ENCODE results near the gene TNFSF13B.
"Not testable (repeated sequence)": the region's sequence is repeated elsewhere in the genome, so short reads cannot be mapped to it uniquely, and the experiment has no call there.

The TNFSF13B gene

DNA sequence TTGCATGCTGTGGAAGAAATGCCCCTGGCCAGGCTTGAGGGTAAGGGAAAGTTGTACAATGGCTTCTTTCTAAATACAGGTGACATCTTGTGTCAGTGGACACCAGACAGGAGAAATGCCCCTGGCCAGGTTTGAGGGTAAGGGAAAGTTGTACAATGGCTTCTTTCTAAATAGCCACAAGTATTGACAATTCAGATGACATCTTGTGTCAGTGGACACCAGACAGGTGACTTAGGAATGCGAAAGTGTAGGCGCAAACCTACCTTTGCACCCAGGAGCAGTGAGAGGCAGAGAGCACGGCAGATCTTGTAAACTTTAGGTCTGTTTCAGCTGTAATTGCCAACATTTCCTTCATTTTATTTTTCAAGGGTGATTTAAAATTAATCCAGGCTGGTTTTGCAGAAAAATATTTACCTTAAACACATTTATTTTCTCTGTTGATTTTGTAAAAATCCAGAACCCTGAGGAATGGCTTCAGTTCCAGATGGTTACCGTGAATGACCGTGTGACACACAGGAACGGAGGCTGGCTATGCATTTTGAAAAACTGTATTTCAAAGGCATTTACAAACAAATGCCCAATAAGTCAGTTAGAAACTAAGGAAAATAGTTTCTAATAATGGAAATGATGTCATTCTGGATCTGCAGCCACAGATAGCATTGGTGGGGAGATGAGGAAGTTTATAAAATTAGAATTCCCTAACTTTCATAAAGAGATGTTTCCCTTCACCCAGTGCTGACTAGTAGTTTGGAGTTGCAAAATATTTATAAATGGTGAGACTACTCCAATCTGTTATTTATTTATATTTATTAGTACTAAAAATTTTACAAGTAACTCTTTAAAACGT lies 34.9 kb downstream of the TNFSF13B start:
- in situ Hi-C loops (cut with HindIII; ENCODE audit: low sequenced_read_pairs), result no loop called here
- DNase-seq (ENCODE audit: low read depth, low spot score), result no peak
- TF ChIP-seq, protein P1, sequence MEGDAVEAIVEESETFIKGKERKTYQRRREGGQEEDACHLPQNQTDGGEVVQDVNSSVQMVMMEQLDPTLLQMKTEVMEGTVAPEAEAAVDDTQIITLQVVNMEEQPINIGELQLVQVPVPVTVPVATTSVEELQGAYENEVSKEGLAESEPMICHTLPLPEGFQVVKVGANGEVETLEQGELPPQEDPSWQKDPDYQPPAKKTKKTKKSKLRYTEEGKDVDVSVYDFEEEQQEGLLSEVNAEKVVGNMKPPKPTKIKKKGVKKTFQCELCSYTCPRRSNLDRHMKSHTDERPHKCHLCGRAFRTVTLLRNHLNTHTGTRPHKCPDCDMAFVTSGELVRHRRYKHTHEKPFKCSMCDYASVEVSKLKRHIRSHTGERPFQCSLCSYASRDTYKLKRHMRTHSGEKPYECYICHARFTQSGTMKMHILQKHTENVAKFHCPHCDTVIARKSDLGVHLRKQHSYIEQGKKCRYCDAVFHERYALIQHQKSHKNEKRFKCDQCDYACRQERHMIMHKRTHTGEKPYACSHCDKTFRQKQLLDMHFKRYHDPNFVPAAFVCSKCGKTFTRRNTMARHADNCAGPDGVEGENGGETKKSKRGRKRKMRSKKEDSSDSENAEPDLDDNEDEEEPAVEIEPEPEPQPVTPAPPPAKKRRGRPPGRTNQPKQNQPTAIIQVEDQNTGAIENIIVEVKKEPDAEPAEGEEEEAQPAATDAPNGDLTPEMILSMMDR (IDR thresholded peaks at IDR 0.05; ENCODE audit: low read depth, low read length), result no peak
- H3K4me3 ChIP-seq (ENCODE audit: low read depth, low read length), result no peak overlapping the region

DNA sequence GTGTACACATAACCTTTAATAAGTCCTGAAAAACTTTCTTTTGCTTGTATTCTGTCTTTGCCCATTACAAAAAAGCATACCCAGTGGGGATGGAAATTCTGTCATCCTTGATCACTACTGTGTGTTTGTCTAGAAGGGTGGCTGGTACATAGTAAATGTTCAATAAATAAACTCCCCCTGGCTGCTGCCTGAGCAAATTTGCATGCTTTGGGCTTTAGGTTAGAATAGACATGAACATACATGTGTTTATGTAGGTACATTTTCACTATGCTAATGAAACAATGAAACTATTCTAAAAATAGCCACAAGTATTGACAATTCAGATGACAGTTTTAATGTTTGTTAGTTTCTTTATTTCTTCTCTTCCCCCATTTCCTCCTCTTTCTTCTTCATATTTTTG lies 36.1 kb downstream of the TNFSF13B start:
- DNase-seq (ENCODE audit: low read depth, low spot score), result no peak
- TF ChIP-seq, protein P1 (IDR thresholded peaks at IDR 0.05; ENCODE audit: low read depth, low read length), result no peak
- H3K4me3 ChIP-seq (ENCODE audit: low read depth, low read length), result no peak overlapping the region
- in situ Hi-C loops (cut with HindIII; ENCODE audit: low sequenced_read_pairs), result no loop called here

DNA sequence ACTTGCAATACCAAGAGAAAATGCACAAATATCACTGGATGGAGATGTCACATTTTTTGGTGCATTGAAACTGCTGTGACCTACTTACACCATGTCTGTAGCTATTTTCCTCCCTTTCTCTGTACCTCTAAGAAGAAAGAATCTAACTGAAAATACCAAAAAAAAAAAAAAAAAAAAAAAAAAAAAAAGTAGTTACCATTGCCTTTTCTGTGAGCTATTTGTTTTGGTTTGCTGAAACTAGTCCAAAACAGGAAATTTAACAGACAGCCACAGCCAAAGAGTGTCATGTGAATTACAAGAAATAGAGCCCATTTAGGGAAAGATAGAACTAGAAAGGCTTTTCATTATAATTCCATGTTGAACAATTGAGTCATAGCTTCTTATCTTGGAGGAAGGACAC lies 37.3 kb downstream of the TNFSF13B start:
- no peak for DNase-seq (ENCODE audit: low read depth, low spot score)
- no peak overlapping the region for H3K4me3 ChIP-seq (ENCODE audit: low read depth, low read length)
- TF ChIP-seq, protein P1 (IDR thresholded peaks at IDR 0.05; ENCODE audit: low read depth, low read length), result no peak
- in situ Hi-C loops (cut with HindIII; ENCODE audit: low sequenced_read_pairs), result no loop called here

GRCh38 chr13:108311596-108311995 lies 42.1 kb downstream of the TNFSF13B start:
- H3K4me3 ChIP-seq (ENCODE audit: low read depth, low read length); in situ Hi-C loops (cut with HindIII; ENCODE audit: low sequenced_read_pairs); DNase-seq (ENCODE audit: low read depth, low spot score): not testable (repeated sequence)

DNA sequence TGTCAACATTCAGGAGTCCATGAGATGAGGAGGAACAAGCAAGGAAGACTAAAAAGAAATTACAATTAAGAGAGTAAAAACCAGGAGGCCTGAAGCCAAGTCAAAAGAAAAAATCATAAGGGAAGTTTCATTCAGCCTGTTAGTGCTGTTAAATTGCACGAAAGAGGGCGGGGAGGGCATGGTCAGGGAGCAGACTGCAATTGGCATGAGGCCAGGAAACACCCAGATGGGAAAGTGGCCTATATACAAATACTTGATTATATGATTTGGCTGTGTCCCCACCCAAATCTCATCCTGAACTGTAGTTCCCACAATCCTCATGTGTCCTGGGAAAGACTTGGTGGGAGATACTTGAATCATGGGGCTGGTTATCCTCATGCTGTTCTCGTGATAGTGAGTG lies 43.9 kb downstream of the TNFSF13B start:
- TF ChIP-seq, protein P1 (IDR thresholded peaks at IDR 0.05; ENCODE audit: low read depth, low read length), result no peak
- DNase-seq (ENCODE audit: low read depth, low spot score), result no peak
- in situ Hi-C loops (cut with HindIII; ENCODE audit: low sequenced_read_pairs), result no loop called here
- H3K4me3 ChIP-seq (ENCODE audit: low read depth, low read length), result no peak overlapping the region

DNA sequence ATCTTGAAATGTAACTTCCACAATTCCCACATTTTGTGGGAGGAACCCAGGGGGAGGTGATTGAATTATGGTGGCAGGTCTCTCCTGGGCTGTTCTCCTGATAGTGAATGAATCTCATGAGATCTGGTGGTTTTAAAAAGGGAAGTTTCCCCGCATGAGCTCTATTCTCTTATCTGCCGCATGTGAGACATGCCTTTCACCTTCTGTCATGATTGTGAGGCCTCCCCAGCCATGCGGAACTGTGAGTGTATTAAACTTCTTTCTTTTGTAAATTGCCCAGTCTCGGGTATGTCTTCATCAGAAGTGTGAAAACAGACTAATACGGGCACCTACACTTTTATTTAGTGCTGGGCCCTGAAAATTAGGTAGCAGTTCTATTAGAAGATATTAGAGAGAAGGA lies 45.8 kb downstream of the TNFSF13B start:
- no peak for DNase-seq (ENCODE audit: low read depth, low spot score)
- in situ Hi-C loops (cut with HindIII; ENCODE audit: low sequenced_read_pairs), result no loop called here
- no peak overlapping the region for H3K4me3 ChIP-seq (ENCODE audit: low read depth, low read length)
- TF ChIP-seq, protein P1 (IDR thresholded peaks at IDR 0.05; ENCODE audit: low read depth, low read length), result no peak

- H3K4me3 ChIP-seq (ENCODE audit: low read depth, low read length), result no peak overlapping the region
- DNase-seq (ENCODE audit: low read depth, low spot score), result no peak
- TF ChIP-seq, protein P1 (IDR thresholded peaks at IDR 0.05; ENCODE audit: low read depth, low read length), result no peak
- in situ Hi-C loops (cut with HindIII; ENCODE audit: low sequenced_read_pairs), result no loop called here
Observed at GRCh38 chr13:108315991-108316390, 46.5 kb downstream of the TNFSF13B start.

All from astrocyte of the spinal cord (primary cell).